HK-2 (cell line): ENCODE data around the gene ZNF761.
"Not testable (repeated sequence)": the region's sequence is repeated elsewhere in the genome, so short reads cannot be mapped to it uniquely, and the experiment has no call there.

Experiments used
- DNase-seq: peaks from one replicate; pipeline ENCODE4 v3.0.0-alpha.2; 2018; ENCODE audit not compliant: unreplicated experiment

The ZNF761 gene

GRCh38 chr19:53431399-53432087, at the start of gene ZNF761:
Gene ZNF761 (plus strand): TSS chr19:53431984. CDS start chr19:53447269, 15,285 bp downstream.
- DNase-seq, result peak; percentile 95

DNA sequence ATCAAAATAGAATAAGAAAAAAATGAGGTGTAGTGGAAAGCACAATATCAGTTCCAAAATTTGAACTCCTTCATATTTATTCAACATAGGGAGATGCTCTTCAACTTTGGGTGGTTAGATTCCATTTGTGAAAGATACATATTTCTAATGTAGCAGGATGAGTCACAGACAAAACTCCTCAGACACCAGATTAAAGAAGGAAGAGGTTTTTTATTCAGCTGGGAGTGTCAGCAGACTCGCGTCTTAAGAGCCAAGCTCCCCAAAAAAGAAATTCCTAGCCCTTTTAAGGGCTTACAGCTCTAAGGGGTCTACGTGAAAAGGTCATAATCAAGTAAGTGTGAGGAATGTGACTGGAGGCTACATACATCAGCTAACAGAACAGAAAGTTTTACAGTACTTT, 43.6 kb upstream of the ZNF761 start:
- no peak for DNase-seq

GRCh38 chr19:53388904-53389303, 42.9 kb upstream of the ZNF761 start:
- no peak for DNase-seq

DNA sequence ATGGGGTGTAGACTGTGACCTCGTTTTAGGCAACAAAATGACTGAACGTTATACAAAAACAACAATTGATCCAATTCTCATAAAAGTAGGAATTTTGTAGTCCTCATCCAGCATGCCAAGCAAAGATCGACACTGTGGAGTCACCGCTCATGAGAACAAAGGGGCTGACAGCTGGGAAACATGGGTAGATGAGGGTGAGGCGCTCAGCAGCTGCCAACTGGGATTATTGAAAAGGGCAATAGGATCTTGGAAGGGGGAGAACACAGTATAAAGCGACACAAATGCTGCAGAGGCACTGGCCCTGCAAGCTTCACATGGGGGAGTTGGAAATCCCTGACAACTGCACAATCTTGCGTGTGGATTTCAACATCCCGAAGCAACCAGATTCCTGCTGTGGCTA, 42.2 kb upstream of the ZNF761 start:
- no peak for DNase-seq

- no peak for DNase-seq
Measured at GRCh38 chr19:53389978-53390377, 41.8 kb upstream of the ZNF761 start.

DNA sequence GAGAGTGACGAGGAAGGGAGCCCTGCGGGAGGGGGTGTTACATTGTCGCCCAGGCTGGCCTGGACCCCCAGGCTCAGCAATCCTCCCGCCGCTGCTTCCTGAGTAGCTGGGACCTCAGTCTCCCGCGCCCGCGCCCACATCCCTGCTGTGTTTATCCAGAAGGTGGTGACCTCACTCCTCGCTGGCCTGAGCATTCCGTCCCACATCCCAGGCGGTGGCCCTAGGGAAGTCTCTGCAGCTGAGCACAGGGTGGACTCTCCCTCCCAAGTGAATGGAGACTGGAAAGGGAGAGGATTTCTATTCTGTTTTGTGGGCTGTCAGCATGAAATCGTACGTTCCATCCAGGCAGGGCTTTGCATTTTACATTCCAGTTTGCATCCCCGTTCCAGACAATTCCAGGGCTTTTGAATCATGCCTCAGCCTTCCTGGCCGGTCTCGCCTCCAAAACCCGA, 37.2 kb upstream of the ZNF761 start:
- DNase-seq, result no peak

- DNase-seq, result peak; percentile 91
Measured at GRCh38 chr19:53394974-53395839, 36.6 kb upstream of the ZNF761 start, which contains the start of gene ZNF765. Gene ZNF765 (plus strand): TSS chr19:53395149. CDS start chr19:53398016, 2,867 bp downstream.

GRCh38 chr19:53395840-53396524, 35.8 kb upstream of the ZNF761 start:
- not testable (repeated sequence) for DNase-seq

DNA sequence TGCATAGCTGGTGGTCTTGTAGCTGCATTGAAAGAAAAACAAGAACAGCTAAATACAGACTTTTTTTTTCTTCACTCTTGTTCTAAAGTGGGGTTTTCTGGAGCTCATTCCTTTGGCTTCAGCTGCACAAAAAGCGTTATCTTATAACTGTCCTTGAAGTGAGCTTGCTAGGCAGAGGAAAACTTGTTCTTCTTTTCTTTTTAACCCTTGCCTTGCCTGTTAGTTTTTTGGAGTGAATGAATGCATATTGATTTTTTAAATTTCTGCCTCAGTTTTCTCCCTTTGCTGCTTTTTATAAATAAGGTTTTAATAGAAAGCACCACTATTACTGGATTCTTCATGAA, 35.3 kb upstream of the ZNF761 start:
- no peak for DNase-seq

DNA sequence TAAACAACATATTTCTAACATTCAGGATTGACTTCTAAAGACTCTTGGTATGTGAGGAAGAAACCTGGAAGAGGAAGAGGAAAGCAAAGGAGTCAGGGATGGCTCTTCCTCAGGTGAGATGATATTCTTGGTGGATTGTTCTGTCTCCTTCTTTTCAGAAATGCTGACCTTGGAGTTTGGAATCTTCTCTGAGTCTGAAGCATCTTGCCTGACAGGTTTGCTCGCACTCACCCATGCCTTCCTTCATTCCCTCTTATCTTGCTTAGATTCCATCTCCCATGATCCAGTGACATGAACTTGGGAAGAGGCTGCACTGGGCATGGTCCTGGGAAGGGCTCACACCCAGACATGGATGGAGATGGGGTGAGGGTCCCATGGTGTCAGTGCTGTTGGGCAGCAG, 33.9 kb upstream of the ZNF761 start:
- not testable (repeated sequence) for DNase-seq

GRCh38 chr19:53409505-53410204, 22.1 kb upstream of the ZNF761 start:
- no peak for DNase-seq

GRCh38 chr19:53420520-53421315, 11.1 kb upstream of the ZNF761 start:
- DNase-seq, result not testable (repeated sequence)

GRCh38 chr19:53422551-53422950, 9.2 kb upstream of the ZNF761 start:
- DNase-seq, result no peak

DNA sequence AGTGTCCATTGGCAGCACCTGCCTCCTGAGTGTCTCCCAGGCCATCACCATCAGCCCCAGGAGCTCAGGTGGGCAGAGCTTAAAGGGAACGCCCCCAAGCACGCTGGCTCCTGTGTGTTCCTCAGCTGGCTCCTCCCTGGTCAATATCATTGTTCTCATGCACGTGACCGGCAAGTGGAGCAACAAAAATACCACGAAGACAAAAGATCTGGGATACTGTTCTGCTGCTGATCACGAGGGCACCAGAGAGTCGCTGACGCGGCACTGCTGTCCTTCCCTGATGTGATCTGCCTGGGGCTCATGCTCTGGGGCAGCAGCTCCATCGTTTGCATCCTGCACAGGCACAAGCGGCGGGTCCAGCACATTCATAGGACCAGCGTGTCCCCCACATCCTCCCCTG, 8.7 kb upstream of the ZNF761 start:
- not testable (repeated sequence) for DNase-seq

DNA sequence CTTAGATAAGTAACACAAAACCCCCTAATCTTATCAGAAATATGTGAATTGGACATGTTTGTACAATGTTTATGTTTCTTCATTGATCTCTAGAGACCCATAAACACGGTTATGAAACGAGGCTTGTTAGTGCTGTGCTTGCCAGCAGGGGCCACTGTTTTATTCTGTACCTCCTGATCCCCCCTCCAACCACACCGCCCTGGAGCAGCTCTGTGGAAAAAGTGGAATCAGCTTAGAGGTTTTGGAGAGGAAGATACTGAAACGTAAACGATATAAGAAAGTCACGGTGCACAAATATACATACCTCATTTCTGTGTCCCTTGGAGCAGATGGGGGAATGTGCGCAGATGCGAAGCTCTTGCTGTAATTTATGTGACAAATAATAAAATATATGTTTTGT, 8.1 kb upstream of the ZNF761 start:
- DNase-seq, result not testable (repeated sequence)

- DNase-seq, result no peak
Measured at GRCh38 chr19:53424968-53425597, 6.7 kb upstream of the ZNF761 start.

- DNase-seq, result peak; percentile 37
Measured at GRCh38 chr19:53432088-53432661, 391 bp downstream of the ZNF761 start.

- DNase-seq, result not testable (repeated sequence)
Measured at GRCh38 chr19:53443809-53444208, 12.0 kb downstream of the ZNF761 start.

DNA sequence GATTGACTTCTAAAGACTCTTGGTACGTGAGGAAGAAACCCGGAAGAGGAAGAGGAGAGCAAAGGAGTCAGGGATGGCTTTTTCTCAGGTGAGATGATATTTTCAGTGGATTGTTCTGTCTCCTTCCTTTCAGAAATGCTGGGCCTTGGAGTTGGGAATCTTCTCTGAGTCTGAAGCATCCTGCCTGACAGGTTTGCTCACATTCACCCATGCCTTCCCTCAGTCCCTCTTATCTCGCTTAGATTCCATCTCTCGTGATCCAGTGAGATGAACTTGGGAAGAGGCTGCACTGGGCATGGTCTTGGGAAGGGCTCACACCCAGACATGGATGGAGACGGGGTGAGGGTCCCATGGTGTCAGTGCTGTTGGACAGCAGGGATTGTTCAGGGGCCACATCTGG, 15.4 kb downstream of the ZNF761 start:
- not testable (repeated sequence) for DNase-seq

GRCh38 chr19:53455828-53456227, 24.0 kb downstream of the ZNF761 start:
- no peak for DNase-seq
